Muscle of leg (tissue), 11 donors: ENCODE measurements around the gene NAA38. TPM values are rescaled to one million over a fixed set of nuclear protein-coding genes. Genes with fewer than 3 reads are reported as not detected.
A peak's percentile ranks its signal among the peaks of the same experiment; 100 is the strongest.

Source experiments
- DNase-seq: peaks from one replicate; pipeline ENCODE4 v3.0.0; 2013
- H3K27ac ChIP-seq: one replicate; pipeline ENCODE4 v1.5.1; 2013; ENCODE audit warnings: mild to moderate bottlenecking, low read length, control low read depth
- H3K27me3 ChIP-seq: one replicate; pipeline ENCODE4 v1.6.1; 2013; ENCODE audit warnings: low read length; ENCODE audit not compliant: control insufficient read depth, insufficient read depth
- H3K36me3 ChIP-seq: one replicate; pipeline ENCODE4 v1.6.1; 2013; ENCODE audit warnings: low read length; ENCODE audit not compliant: control insufficient read depth, insufficient read depth
- H3K4me1 ChIP-seq: one replicate; pipeline ENCODE4 v1.6.1; 2013; ENCODE audit warnings: low read length; ENCODE audit not compliant: control insufficient read depth, insufficient read depth
- H3K4me3 ChIP-seq: one replicate; pipeline ENCODE4 v1.5.1; 2013; ENCODE audit warnings: low read length, control low read depth
- H3K9me3 ChIP-seq: replicated peaks from 2 replicates; pipeline ENCODE4 v1.6.1; 2013; ENCODE audit warnings: low read depth, low read length; ENCODE audit not compliant: control insufficient read depth
- WGBS: methylation state at CpG from one replicate; pipeline ENCODE4 v1.1.5; 2013; ENCODE audit warnings: missing lambda C conversion rate; ENCODE audit not compliant: insufficient coverage; 5-methylcytosine and 5-hydroxymethylcytosine counted together
- polyA plus RNA-seq, 8 donors: library from polyadenylated mRNA; unstranded; fragments of 120-200 nt; gene quantifications; one replicate each; pipeline versions ENCODE4 v1.2.1 to v1.2.3, GENCODE V29; 2013; ENCODE audit warnings: inconsistent platforms in 1 of 8, low replicate concordance in 1 of 8; ENCODE audit not compliant: insufficient read length in 8 of 8, insufficient read depth in 1 of 8
- total RNA-seq: library from RNA; stranded (reverse); fragments of 120-200 nt; gene quantifications from one replicate; pipeline ENCODE4 v1.2.4, GENCODE V29; 2013

Gene NAA38
- total and polyA plus RNA-seq, 9 donors: 44.6 to 97.7 (median 55.0) TPM

DNA sequence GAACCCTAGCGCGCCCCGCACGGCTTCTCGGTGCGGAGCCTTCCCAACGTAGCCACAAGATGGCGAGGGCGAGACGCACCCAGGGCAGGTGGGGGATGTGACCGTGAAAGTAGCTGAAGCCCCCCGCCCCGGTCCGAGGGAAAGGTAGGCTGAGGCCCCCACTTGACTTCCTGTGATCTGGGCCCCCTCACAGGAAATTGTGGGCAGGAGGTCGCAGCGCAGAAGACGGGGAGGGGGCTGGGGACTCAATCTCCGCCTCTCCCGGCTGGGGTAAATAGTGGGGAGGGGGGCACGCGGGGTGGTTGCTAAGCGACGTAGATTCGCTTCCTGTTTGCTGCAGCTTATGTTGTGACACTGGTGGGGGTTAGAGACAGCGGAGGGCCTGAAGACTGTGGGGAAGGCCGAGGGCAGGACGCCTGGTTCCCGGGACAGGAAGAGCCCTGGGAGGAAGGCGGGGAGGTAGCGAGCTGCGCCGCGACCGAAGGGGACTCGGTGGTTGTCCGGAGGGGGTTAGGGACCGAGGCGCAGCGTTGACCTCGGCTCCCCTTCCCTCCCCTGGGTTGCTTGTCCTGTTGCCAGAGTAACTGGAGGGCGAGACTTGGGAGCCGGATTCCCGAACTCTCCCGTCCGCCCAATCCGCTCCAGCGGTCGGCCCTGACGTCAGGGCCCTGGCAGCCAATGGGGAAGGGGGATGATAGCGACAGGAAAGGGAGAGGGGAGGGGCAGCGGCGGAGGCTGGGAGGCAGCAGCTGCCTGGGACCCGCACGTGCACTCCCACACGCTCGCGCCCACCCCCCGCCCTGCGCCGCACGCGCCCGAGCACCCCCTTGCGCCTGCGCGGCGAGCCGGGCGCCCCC lies 22.2 kb downstream of the NAA38 start:
- DNase-seq: peak; percentile 100
- H3K27me3 ChIP-seq: peaks cover 6% of the 10 kb centered on the region
- H3K4me1 ChIP-seq: peaks cover 64% of the 10 kb centered on the region
- H3K36me3 ChIP-seq: peaks cover 6% of the 10 kb centered on the region
- WGBS: under 1% methylated on average over 60 of the region's 69 CpGs
- peak overlapping the region; percentile 99 for H3K27ac ChIP-seq
- H3K4me3 ChIP-seq: peak overlapping the region; percentile 83
- no peaks in the 10 kb centered on the region for H3K9me3 ChIP-seq

GRCh38 chr17:7834542-7834956 lies 22.8 kb downstream of the NAA38 start:
- DNase-seq: peak; percentile 57

DNA sequence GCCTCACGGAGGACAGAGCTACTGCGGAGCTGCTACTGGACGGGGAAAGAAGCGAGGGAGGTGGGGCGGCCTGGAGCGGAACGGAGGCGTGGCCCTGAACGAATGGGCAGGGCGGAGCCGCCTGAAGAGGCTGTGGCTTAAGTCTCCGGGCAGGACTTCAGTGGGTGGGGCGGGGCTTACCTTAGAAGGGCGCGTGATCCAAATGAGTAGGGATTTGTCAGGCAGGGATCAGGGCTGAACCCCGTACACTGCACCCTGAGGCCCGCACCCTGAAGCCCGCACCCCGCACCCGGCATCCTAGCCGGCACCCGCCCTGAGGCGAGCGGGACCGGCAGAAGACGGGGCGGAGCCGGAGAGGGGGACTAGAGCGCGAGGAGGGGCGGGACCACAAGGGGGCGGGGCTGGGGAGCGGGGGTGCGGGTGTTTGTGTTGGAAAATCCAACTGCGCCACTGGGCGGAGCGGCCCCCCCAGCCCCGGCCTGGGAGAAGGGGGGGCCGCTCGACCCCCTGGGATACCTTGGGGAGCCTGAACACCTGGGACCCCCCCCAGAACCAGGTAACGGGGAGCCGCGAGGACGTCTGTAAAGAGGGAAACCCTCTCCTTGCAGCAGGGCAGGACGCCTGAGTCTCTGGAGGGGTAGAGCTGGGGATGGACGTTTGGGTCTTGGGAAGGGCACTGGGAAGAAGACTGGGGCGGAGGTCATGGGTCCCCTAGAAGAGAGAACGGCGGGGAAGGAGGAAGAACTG lies 23.4 kb downstream of the NAA38 start, which contains the start of gene KDM6B:
KDM6B (plus strand) TSS at position 423 of the 747 bp plus-strand sequence. CDS start 11,338 bp downstream, outside the sequence.
- peak; percentile 96 for DNase-seq
- peak within 1 kb of the TSS; percentile 83 for H3K4me3 ChIP-seq
- H3K27ac ChIP-seq: peak within 1 kb of the TSS; percentile 99
- H3K9me3 ChIP-seq: no peaks in the 10 kb centered on the region
- WGBS: 1% methylated on average over 39 of the region's 49 CpGs
- H3K27me3 ChIP-seq: peaks cover 6% of the 10 kb centered on the region
- H3K4me1 ChIP-seq: peaks cover 53% of the 10 kb centered on the region
- H3K36me3 ChIP-seq: no peaks in the 10 kb centered on the region

More at GRCh38 chr17:7834542-7834956, 22.8 kb downstream of the NAA38 start:
- Histone ChIP-seq H3K4me1 (peaks cover 58% of the 10 kb centered on the region), H3K4me3 (peak overlapping the region; percentile 83), H3K9me3 (no peaks in the 10 kb centered on the region), H3K27me3 (peaks cover 6% of the 10 kb centered on the region), H3K36me3 (no peaks in the 10 kb centered on the region), H3K27ac (peak overlapping the region; percentile 99)
- 1% methylated on average over 10 of the region's 20 CpGs for WGBS

GRCh38 chr17:7833011-7833794 lies 24.2 kb downstream of the NAA38 start:
- peaks cover 46% of the 10 kb centered on the region for H3K4me1 ChIP-seq
- peak overlapping the region; percentile 83 for H3K4me3 ChIP-seq
- 21% methylated on average over 16 of the region's 19 CpGs for WGBS
- no peaks in the 10 kb centered on the region for H3K36me3 ChIP-seq
- H3K9me3 ChIP-seq: no peaks in the 10 kb centered on the region
- DNase-seq: peak; percentile 14
- H3K27me3 ChIP-seq: peaks cover 6% of the 10 kb centered on the region
- no peak overlapping the region for H3K27ac ChIP-seq

DNA sequence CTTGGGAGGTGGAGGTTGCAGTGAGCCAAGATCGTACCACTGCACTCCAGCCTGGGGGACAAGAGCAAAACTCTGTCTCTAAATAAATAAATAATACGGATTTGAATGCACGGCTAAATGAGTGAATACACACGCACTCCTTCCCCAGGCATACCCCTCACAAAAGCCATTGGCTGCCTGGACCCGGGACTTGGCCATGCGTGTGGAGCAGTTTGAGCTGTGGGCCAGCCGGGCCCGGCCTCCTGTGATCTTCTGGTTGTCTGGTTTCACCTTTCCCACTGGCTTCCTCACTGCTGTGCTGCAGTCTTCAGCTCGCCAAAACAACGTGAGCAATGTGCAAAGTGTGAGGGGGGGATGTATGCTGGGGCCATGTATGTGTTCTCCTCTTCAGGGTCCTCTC lies 24.9 kb downstream of the NAA38 start:
- WGBS: 50% methylated on average over 4 of the region's 10 CpGs
- H3K4me1 ChIP-seq: peaks cover 40% of the 10 kb centered on the region
- H3K9me3 ChIP-seq: no peaks in the 10 kb centered on the region
- H3K4me3 ChIP-seq: no peak overlapping the region
- DNase-seq: no peak
- H3K27ac ChIP-seq: no peak overlapping the region
- H3K27me3 ChIP-seq: peaks cover 8% of the 10 kb centered on the region
- H3K36me3 ChIP-seq: no peaks in the 10 kb centered on the region

DNA sequence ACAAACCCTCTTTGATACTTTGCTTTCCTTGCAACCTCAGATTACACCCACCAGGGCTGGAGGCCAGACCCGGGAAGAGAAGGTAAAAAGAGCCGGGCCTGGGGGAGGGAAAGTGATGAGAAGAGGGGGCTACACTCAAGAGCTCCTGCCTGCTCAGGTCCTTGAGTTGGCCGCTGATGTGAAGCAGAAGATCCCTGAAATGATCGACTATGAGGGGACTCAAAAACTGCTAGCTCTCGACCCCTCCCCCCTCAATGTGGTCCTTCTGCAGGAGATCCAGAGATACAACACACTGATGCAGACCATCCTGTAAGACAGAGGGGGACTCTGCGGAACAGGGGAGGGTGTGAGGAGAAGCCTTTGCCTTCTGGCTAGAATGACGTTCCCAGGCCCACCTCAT lies 26.1 kb downstream of the NAA38 start:
- no CpG with 5 or more reads among the region's 7 CpGs for WGBS
- no peak for DNase-seq

DNA sequence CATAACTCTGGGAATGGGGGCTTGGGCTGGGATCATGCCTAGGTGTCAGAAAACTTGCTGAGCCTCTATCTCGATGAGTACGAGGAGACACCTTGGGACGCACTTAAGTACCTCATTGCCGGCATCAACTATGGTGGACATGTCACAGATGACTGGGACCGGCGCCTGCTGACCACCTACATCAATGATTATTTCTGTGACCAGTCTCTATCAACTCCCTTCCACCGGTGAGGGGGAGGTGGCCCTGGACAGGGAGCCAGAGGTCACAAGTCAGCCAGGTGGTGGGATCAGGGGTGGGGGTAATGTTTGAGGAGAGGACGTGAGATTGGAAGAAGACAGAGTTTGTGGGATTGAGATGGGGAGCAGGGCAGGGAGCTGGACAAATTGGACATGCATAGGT lies 26.7 kb downstream of the NAA38 start:
- WGBS: 88% methylated on average over 5 of the region's 8 CpGs

More for the DNA sequence above, 26.1 kb downstream of the NAA38 start:
- H3K27me3 ChIP-seq: peaks cover 8% of the 10 kb centered on the region
- H3K9me3 ChIP-seq: no peaks in the 10 kb centered on the region
- no peak overlapping the region for H3K4me3 ChIP-seq
- no peaks in the 10 kb centered on the region for H3K36me3 ChIP-seq
- H3K27ac ChIP-seq: no peak overlapping the region
- H3K4me1 ChIP-seq: peaks cover 29% of the 10 kb centered on the region

DNA sequence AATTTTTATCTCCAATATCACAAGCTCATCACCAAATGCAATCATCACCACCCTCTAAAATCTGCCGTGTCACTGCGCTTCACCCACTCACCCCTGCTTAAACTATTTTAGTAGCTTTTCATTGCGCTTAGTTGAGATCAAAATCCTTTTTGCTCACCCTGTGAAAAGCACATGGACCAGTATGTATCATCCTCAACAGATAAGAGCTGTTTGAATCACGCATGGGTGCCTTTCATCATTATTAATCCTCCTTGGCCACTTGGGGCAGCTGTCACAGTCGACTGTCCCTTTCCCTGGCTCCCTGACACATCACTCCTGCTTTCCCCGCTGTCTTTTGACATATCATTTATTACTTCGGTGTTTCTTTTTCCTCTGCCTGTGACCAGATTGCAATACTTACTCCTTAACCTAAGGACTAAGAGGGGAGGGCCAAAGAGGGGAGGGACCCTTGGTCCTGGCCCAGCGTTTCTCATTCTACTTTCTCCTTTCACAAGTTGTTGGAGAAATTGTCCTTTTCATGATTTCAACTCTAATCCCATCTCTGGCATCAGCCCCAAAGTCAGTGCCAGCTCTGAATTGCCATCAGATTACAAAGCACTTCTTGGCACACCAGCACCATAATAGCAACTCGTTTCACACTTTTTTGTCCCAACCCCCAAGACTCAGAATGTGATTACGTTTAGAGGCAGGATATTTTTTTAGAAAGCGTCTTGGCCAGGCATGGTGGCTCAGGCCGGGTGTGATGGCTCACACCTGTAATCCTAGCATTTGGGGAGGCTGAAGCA lies 32.0 kb downstream of the NAA38 start:
- DNase-seq: peak; percentile 38
- no peak overlapping the region for H3K4me3 ChIP-seq
- peaks cover 12% of the 10 kb centered on the region for H3K4me1 ChIP-seq
- 44% methylated on average over 7 of the region's 12 CpGs for WGBS
- H3K27me3 ChIP-seq: peaks cover 2% of the 10 kb centered on the region
- H3K27ac ChIP-seq: no peak overlapping the region
- H3K36me3 ChIP-seq: peaks cover 2% of the 10 kb centered on the region
- no peaks in the 10 kb centered on the region for H3K9me3 ChIP-seq

More for the DNA sequence above, 26.7 kb downstream of the NAA38 start:
- Histone ChIP-seq H3K4me1 (peaks cover 26% of the 10 kb centered on the region), H3K36me3 (no peaks in the 10 kb centered on the region), H3K27ac (no peak overlapping the region), H3K4me3 (no peak overlapping the region), H3K9me3 (no peaks in the 10 kb centered on the region), H3K27me3 (peaks cover 8% of the 10 kb centered on the region)
- DNase-seq: no peak
